GM19023 (cell line): Measurements from ENCODE around the gene SH3PXD2B.

ENCODE experiments used
- ATAC-seq: cut with Tn5 transposase; IDR thresholded peaks from one replicate; pipeline ENCODE4 v1.9.1; 2021; ENCODE audit warnings: mild to moderate bottlenecking, moderate library complexity; ENCODE audit not compliant: unreplicated experiment

Gene SH3PXD2B

GRCh38 chr5:172437445-172438318 lies 16.6 kb downstream of the SH3PXD2B start:
- no peak for ATAC-seq

GRCh38 chr5:172436879-172437369 lies 17.4 kb downstream of the SH3PXD2B start:
- no peak for ATAC-seq

- no peak for ATAC-seq
These were observed 18.0 kb downstream of the SH3PXD2B start for GRCh38 chr5:172436078-172436878.

- ATAC-seq, result no peak
These were observed 18.8 kb downstream of the SH3PXD2B start for GRCh38 chr5:172435362-172436077.

GRCh38 chr5:172434251-172434650 lies 20.1 kb downstream of the SH3PXD2B start:
- ATAC-seq, result no peak

GRCh38 chr5:172433513-172433912 lies 20.8 kb downstream of the SH3PXD2B start:
- ATAC-seq, result no peak

- ATAC-seq, result no peak
These were observed 21.3 kb downstream of the SH3PXD2B start for GRCh38 chr5:172433071-172433470.

GRCh38 chr5:172430354-172430753 lies 24.0 kb downstream of the SH3PXD2B start:
- no peak for ATAC-seq

- ATAC-seq, result no peak
These were observed 25.0 kb downstream of the SH3PXD2B start for GRCh38 chr5:172429201-172429940.

GRCh38 chr5:172428224-172429166 lies 25.8 kb downstream of the SH3PXD2B start:
- ATAC-seq, result no peak

GRCh38 chr5:172427202-172427601 lies 27.1 kb downstream of the SH3PXD2B start:
- no peak for ATAC-seq

GRCh38 chr5:172426086-172426485 lies 28.2 kb downstream of the SH3PXD2B start:
- ATAC-seq, result no peak

GRCh38 chr5:172425402-172425801 lies 28.9 kb downstream of the SH3PXD2B start:
- ATAC-seq, result no peak

GRCh38 chr5:172424808-172425207 lies 29.5 kb downstream of the SH3PXD2B start:
- ATAC-seq, result no peak

- no peak for ATAC-seq
These were observed 30.2 kb downstream of the SH3PXD2B start for GRCh38 chr5:172424111-172424490.

GRCh38 chr5:172423379-172424110 lies 30.8 kb downstream of the SH3PXD2B start:
- ATAC-seq, result no peak

GRCh38 chr5:172422255-172422654 lies 32.1 kb downstream of the SH3PXD2B start:
- no peak for ATAC-seq

GRCh38 chr5:172421020-172421419 lies 33.3 kb downstream of the SH3PXD2B start:
- ATAC-seq, result no peak
